GM21529 (cell line): ENCODE results near the gene GUCA2A.

ENCODE experiments used
- ATAC-seq: cut with Tn5 transposase; IDR thresholded peaks from one replicate; pipeline ENCODE4 v1.9.1; 2021; ENCODE audit not compliant: unreplicated experiment

Gene GUCA2A

GRCh38 chr1:42177541-42177981 is 13.0 kb upstream of the GUCA2A start:
- no peak for ATAC-seq

DNA sequence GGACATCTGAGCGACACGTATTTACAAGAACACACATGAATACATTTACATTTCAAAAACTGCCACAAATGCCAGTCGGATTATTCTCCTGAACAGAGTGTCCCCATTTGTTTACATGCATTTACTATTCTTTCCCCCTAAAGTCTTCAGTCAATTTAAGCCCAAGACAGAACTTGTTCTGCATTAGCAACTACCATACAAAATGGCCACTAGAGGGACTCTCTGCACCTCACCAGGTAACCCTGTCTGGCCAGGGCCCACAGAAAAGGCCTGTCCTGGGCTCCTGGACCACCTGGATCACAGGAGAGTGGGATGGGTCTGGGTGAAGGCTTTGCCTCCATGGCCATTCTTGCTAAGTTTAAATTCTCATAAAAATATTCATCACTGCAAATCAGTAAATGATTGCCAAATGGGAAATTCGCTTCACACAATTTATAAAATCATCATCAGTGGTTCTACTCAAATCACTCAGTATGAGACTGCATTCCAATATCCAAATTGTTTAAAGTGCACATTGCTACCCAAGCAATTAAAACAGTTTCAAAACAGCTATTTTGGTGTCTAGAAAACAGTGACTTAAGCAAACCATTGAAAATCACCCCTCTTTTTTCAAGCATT is 12.5 kb upstream of the GUCA2A start:
- no peak for ATAC-seq

DNA sequence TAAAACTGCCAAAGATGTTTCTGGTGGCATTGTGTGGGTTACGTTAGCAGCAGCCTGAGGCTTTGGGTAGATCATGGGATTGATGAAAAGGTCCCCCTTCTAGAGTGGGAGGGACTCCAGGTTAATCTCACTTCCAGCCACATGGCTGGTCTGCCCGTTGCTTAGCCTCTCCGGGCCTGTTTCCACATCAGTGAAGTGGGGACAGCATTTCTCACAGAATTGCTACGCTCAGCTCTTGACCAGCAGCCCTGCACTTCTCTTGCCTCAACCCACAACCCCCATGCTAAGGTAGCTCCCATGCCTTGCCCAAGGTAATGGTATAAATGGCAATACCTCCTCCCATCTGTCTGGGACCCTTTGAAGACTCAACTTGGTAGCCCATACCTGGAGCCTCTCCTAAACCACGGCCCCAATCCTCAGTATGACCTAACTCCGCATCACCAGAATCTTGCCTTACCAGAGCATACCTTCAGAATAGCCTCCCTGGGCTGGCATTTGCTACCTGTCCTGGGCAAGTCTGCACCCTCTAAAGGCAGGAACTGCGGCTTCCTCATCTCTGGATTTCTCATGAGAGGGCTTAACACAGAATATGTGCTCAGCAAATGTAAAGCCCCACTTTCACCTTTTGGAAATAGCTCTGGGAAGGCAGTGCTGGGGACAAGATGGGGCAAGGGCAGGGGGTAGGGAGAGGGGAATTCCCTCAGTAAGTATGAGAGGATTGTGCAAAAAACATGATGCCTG is 10.9 kb upstream of the GUCA2A start:
- ATAC-seq: no peak

DNA sequence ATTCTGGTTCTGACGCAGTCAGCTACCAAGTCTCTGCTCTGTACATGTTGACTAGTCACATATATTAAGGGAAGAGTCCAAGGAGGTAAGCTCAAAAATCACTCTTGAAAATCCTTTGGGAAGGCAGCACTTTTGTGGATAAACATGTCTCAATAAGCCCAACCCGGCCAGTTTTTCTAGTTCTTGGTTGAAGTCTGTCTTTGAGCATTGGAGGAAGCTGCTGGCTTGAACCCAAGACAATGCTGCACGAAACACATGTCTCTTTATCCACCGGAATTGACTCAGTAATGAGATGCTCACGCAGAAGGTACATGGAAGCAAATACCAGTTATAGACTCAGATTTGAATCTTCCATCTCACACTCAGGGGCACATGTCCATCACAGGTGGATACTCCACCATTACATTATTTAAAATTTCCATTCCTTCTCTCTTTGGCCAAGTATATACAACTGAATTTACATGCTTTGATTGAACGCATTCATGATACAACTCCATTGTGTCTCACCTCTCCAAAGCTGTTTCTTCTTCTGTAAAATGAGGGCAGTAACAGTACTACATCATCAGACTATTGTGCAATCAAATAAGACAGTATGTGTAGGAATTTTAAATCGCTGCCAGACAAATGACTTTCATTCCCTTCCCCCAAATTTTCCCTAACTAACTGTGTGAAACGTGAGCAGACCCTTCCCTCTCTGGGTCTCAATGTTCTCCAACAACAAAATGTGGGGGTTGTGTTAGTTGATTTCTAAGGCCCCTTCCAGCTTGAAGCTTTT is 9.6 kb upstream of the GUCA2A start:
- no peak for ATAC-seq

- no peak for ATAC-seq
These were observed 8.8 kb upstream of the GUCA2A start for GRCh38 chr1:42173155-42173933.

- ATAC-seq: no peak
These were observed 8.0 kb upstream of the GUCA2A start for GRCh38 chr1:42172381-42173133.

- ATAC-seq: no peak
These were observed 7.2 kb upstream of the GUCA2A start for GRCh38 chr1:42171679-42172266.

- no peak for ATAC-seq
These were observed 6.5 kb upstream of the GUCA2A start for GRCh38 chr1:42170779-42171621.

- ATAC-seq: no peak
These were observed 4.2 kb upstream of the GUCA2A start for GRCh38 chr1:42168763-42169162.

DNA sequence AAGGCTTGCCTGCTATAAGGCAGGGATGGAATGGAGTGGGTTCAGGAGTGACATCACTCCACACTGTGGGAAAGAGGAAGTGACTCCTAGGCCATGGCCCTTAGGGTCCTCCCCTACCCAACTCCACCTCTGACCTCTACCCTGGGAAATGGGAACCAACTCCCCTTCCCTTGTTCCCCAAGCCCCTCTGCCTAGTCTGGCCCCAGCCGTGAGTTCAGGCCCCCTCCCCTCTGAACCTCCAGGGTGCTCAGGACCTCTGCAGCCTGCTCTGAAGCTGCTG is 3.8 kb upstream of the GUCA2A start:
- ATAC-seq: no peak

- ATAC-seq: no peak
These were observed 3.3 kb upstream of the GUCA2A start for GRCh38 chr1:42167611-42168390.

DNA sequence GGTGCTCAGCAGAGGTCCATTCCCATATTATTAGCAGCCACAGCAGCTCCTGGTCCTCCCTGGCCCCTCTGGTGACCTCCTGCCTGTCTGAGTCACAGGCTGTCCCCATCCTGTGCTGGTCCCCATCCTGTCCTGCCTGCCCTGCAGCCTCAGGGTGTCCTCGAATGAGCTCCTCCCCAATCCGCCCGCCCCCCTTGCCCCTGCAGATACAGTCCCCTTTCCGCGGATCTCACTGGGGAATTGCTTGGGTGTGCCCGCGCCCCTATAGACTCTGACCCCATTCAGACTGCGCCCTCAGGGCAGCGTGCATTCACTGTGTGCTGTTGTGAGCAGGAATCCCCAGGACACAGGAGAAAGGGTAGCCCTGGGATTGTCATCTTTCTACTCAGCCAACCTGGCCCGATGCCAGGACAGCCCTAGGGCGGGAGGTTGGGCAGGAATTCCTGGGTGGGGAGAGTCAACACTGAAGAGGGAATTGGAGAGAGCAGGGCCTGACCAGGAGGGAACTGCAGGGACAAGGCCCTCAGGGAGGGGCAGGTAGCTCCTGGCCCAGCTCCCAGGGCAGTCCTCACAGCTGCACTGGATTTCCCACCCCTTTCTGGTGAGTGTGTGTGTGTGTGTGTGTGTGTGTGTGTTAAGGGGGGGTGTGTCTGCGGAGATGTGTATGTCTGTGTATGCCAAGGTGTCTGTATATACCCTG is 1.1 kb upstream of the GUCA2A start:
- ATAC-seq: no peak

DNA sequence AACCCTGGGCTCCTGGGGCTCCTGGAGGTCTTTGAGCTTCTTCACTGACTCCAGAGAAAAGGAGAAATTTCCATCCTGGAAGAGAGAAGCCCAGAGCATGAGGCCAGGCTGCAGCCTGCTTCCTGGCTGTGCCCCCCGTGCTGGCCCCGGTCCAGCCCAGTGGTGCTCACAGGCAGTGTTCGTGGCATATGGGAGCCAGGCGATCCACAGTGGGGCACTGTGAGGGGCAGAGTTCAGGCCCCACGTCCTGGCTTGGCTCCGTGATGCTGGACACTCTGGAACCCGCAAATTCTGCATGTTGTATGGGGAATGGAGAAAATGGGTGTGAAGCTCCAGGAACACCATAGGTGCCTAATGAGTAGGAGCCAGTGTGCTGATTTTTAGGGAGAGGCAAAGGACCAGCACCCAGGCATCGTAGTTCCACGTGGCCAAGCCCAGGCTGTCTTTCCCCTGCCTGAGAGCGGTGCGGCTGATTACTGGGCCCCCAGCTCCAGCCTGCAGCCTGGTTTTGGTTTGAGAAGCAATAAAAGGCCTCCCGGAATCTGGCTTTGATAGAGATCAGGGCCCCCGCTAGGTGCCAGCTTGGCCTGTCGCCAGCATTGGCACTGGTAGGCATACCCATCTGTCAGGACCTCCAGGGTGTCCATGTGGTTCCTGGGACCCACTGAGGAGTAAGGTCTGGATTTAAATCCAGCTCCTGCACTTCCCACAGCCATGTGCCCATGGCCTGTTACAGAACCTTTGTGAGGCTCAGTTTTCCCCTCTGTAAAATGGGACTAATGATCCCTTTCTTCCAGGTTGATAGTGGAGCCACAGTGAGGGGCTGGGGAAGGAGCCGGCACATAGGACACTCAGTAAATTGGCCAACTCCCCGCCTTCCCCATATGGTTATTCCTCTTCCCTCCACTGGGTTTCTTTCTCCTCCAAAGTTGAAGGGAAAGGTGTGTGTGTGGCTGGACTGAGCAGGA is 725 bp downstream of the GUCA2A start:
- no peak for ATAC-seq

GRCh38 chr1:42163114-42163513 is 1.4 kb downstream of the GUCA2A start:
- ATAC-seq: no peak

GRCh38 chr1:42162181-42162580 is 2.4 kb downstream of the GUCA2A start:
- no peak for ATAC-seq

GRCh38 chr1:42158189-42158588 is 6.4 kb downstream of the GUCA2A start:
- no peak for ATAC-seq

- no peak for ATAC-seq
These were observed 6.9 kb downstream of the GUCA2A start for GRCh38 chr1:42157667-42158066.
